RKO (cell line): ENCODE results near the gene EXTL1.

Experiments
- DNase-seq: peaks from one replicate; pipeline ENCODE4 v3.0.0-alpha.2; 2016; ENCODE audit warnings: low spot score

Gene EXTL1

GRCh38 chr1:26025060-26025459, 3.5 kb downstream of the EXTL1 start:
- no peak for DNase-seq

DNA sequence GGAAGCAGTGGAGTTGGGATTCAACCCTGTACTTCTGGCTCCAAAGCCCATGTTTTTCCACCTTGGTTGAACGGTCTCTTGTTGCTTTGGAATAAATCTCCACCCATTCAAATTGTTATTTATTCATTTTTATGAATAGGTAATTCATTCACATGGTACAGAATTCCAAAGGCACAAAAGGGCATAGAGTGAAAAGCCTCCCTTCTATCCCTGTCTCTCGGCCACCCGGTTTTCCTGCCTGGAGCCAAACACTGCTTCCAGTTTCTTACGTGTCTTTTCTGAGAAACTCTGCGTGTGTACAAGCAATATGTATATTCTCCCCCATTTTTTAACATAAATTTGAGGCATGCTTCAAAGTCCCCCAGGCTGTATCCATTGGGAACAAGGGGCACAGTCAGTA, 3.9 kb downstream of the EXTL1 start:
- DNase-seq = no peak

GRCh38 chr1:26027716-26028489, 6.3 kb downstream of the EXTL1 start:
- DNase-seq = peak; percentile 20

DNA sequence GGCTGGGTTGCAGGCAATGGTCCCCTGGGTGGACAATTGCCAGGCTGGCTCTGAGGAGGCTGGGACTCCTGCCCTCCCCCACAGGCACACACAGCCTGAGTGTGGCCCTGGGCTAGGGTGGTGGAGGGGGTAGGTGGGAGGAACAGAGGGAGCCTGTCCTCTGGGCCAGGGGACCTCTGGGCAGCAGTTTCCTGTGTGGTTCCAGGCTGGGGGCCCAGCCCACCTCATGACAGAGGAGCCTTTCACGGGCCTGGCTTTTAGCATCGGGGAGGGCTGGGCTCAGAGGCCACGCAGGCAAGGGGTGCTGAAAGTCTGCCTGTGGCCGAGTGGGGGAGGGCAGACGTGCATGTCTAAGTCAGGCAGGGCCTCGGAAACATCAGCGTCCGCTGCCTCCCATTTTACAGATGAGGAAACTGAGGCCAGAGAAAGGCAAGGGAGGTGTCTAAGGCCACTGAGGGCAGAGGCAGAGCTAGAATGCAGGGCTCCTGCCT, 7.0 kb downstream of the EXTL1 start:
- no peak for DNase-seq

GRCh38 chr1:26029054-26029863, 7.7 kb downstream of the EXTL1 start:
- no peak for DNase-seq

- no peak for DNase-seq
Measured at GRCh38 chr1:26029864-26030481, 8.4 kb downstream of the EXTL1 start.

- DNase-seq = no peak
Measured at GRCh38 chr1:26031196-26031595, 9.6 kb downstream of the EXTL1 start.

GRCh38 chr1:26031611-26032220, 10.1 kb downstream of the EXTL1 start:
- no peak for DNase-seq

- DNase-seq = no peak
Measured at GRCh38 chr1:26032656-26033357, 11.2 kb downstream of the EXTL1 start.

DNA sequence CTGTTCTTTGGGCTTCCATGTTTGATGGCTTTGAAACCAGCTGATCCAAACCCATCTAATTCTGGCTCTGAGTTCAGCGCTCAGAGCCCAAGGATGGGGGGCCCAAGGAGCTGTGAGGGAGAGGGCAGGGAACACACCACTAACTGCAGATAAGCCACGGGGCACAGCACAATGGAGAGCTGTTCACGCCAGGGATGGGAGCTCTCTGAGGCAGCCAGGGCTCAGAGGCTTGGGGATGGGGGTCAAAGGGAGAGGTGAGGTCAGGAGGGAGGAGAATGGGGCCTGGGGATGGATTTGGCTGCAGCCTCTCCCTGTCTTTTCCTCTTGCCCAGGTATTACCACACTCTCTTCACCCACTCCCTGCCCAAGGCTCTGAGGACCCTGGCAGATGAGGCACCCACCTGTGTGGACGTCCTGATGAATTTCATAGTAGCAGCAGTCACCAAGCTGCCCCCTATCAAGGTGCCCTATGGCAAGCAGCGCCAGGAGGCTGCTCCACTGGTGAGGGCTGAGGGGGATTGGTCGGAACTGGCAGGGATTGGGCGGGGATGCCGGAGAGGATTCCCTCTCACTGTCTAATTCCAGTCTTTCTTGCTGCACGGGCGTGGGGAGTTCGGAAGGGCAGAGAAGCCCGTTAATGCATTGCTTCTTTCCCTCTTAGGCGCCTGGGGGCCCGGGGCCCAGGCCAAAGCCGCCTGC, 13.1 kb downstream of the EXTL1 start:
- DNase-seq = no peak

- DNase-seq = peak; percentile 92
Measured at GRCh38 chr1:26035203-26035958, 13.8 kb downstream of the EXTL1 start.

GRCh38 chr1:26035959-26036755, 14.6 kb downstream of the EXTL1 start:
- DNase-seq = peak; percentile 75

- no peak for DNase-seq
Measured at GRCh38 chr1:26036756-26037281, 15.2 kb downstream of the EXTL1 start.

- no peak for DNase-seq
Measured at GRCh38 chr1:26037904-26038303, 16.3 kb downstream of the EXTL1 start.

DNA sequence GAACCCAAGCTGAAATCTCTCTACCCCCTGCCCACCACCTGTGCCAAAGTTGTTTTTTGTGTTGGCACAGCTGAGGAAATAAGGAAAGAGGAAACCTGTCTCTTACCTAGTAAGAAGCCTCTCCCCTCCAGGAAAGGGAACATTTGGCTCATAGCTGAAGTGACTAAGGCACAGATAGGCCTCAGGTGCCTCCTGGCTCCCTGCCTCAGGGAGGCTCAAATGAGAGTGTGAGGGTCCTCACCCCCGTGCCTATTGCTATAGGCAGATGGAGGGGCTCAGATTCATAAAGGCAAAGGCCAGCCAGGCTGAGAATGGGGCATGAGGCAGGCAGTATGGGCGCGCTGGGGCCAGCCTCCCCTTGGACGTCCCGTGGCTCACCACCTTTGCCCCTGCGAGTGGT, 16.9 kb downstream of the EXTL1 start:
- DNase-seq = no peak

DNA sequence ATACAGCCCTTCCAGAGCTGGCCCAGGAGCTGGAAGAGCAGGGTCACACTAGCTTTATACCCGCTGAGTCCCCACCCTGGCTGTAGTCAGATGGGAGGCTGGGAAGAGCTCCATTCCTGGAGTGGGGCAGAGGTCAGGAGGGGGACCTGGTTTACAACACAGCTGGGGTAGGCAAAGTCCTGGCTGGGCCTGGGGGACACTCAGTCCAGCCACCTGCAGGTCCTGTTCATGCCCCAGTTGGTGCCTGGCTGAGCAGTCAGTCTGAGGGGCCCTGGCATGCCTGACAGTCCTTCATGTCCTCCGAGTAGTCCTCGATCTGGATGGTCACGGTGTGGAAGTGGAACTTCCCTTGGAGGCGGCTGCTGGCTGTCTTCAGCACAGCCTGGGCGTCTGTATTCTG, 17.3 kb downstream of the EXTL1 start:
- no peak for DNase-seq

DNA sequence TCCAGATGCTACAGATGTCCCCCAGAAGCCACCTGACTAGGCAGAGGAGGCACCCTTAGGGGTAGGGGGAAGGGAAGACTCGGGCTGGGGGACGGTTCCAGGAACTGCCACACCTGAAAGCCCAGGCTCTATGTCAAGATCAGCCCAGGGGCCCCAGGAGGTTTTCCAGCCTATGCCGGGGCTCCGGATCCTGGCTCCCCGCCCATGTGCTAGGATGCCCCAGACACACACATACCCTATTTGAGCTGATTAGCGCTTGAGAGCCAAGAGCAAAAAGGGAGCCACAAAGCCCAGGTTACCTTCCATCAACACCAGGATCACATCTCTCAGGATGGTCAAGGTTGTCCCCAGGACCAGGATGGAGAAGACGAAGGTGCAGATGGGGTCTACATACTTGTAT, 19.8 kb downstream of the EXTL1 start:
- DNase-seq = no peak

DNA sequence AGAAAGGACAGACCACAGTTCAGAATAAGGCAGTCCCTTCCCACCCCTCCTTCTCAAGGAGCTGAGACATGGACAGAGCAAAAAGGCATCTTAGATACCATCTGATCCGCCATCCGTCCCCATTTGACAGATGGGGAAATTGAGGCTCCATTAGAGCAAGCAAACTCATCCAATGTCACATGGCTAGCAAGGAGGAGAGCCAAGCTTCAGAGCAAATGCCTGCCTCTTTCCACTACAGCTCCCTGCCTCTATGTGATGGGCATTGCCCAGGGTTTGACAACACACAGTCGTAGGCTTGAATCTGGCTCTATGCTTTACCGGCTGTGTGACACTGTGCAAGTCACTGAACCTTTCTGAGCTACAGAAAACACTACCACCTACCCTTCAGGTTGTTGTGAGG, 20.4 kb downstream of the EXTL1 start:
- no peak for DNase-seq

GRCh38 chr1:26043765-26044164, 22.2 kb downstream of the EXTL1 start:
- no peak for DNase-seq
